ENCODE data around the gene EDC3. TPM values are rescaled to one million over a fixed set of nuclear protein-coding genes. Genes with fewer than 3 reads are reported as not detected.

The EDC3 gene
- total and polyA plus RNA-seq, 2 experiments from 2014 or later: 13.8 to 26.5 TPM

DNA sequence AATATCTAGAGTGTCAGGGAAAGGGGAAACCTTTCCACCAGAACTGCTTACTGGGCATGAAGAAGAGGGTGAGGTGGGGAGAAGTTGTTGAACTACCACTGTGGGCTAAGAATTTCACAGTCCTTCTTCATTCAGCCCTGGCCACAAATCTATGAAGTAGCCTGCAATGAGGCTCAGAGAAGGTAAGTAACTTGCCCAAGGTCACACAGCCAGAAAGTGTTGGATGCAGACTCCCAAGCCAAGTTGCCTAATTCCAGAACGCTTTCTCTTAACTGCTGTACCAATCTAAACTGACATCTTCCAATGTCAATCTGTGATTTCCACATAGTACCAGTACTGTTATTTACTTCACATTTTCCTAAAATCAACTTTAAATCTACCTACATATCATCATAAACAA lies 27.4 kb upstream of the EDC3 start (continued):
- TF ChIP-seq, protein P1, sequence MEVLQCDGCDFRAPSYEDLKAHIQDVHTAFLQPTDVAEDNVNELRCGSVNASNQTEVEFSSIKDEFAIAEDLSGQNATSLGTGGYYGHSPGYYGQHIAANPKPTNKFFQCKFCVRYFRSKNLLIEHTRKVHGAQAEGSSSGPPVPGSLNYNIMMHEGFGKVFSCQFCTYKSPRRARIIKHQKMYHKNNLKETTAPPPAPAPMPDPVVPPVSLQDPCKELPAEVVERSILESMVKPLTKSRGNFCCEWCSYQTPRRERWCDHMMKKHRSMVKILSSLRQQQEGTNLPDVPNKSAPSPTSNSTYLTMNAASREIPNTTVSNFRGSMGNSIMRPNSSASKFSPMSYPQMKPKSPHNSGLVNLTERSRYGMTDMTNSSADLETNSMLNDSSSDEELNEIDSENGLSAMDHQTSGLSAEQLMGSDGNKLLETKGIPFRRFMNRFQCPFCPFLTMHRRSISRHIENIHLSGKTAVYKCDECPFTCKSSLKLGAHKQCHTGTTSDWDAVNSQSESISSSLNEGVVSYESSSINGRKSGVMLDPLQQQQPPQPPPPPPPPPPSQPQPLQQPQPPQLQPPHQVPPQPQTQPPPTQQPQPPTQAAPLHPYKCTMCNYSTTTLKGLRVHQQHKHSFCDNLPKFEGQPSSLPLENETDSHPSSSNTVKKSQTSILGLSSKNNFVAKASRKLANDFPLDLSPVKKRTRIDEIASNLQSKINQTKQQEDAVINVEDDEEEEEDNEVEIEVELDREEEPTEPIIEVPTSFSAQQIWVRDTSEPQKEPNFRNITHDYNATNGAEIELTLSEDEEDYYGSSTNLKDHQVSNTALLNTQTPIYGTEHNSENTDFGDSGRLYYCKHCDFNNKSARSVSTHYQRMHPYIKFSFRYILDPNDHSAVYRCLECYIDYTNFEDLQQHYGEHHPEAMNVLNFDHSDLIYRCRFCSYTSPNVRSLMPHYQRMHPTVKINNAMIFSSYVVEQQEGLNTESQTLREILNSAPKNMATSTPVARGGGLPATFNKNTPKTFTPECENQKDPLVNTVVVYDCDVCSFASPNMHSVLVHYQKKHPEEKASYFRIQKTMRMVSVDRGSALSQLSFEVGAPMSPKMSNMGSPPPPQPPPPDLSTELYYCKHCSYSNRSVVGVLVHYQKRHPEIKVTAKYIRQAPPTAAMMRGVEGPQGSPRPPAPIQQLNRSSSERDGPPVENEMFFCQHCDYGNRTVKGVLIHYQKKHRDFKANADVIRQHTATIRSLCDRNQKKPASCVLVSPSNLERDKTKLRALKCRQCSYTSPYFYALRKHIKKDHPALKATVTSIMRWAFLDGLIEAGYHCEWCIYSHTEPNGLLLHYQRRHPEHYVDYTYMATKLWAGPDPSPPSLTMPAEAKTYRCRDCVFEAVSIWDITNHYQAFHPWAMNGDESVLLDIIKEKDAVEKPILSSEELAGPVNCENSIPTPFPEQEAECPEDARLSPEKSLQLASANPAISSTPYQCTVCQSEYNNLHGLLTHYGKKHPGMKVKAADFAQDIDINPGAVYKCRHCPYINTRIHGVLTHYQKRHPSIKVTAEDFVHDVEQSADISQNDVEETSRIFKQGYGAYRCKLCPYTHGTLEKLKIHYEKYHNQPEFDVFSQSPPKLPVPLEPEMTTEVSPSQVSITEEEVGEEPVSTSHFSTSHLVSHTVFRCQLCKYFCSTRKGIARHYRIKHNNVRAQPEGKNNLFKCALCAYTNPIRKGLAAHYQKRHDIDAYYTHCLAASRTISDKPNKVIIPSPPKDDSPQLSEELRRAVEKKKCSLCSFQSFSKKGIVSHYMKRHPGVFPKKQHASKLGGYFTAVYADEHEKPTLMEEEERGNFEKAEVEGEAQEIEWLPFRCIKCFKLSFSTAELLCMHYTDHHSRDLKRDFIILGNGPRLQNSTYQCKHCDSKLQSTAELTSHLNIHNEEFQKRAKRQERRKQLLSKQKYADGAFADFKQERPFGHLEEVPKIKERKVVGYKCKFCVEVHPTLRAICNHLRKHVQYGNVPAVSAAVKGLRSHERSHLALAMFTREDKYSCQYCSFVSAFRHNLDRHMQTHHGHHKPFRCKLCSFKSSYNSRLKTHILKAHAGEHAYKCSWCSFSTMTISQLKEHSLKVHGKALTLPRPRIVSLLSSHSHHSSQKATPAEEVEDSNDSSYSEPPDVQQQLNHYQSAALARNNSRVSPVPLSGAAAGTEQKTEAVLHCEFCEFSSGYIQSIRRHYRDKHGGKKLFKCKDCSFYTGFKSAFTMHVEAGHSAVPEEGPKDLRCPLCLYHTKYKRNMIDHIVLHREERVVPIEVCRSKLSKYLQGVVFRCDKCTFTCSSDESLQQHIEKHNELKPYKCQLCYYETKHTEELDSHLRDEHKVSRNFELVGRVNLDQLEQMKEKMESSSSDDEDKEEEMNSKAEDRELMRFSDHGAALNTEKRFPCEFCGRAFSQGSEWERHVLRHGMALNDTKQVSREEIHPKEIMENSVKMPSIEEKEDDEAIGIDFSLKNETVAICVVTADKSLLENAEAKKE (CRISPR knock-in tag; IDR thresholded peaks at IDR 0.05): no peak
- TF ChIP-seq JUNB (IDR thresholded peaks at IDR 0.05; ENCODE audit: unreplicated experiment) (no peak), EZH2phosphoT487 (IDR thresholded peaks at IDR 0.05; ENCODE audit: unreplicated experiment) (no peak)

GRCh38 chr15:74722591-74722990 lies 26.8 kb upstream of the EDC3 start:
- H3K27ac ChIP-seq (ENCODE audit: low read depth): no peak overlapping the region
- H3K4me2 ChIP-seq: no peak overlapping the region
- H3F3A ChIP-seq (replicated peaks; ENCODE audit: low read depth): no peaks in the 10 kb centered on the region
- H3K27me3 ChIP-seq (ENCODE audit: insufficient read depth): peaks cover 28% of the 10 kb centered on the region
- ATAC-seq (no peak), DNase-seq (ENCODE audit: low spot score) (no peak)
- no peaks in the 10 kb centered on the region for H3K36me3 ChIP-seq (ENCODE audit: insufficient read depth)
- peaks cover 5% of the 10 kb centered on the region for H3K4me1 Mint-ChIP-seq
- H3K79me2 ChIP-seq (replicated peaks; ENCODE audit: insufficient read depth): no peaks in the 10 kb centered on the region
- peaks cover 7% of the 10 kb centered on the region for H3K9me3 Mint-ChIP-seq
- no peak overlapping the region for H3K4me3 Mint-ChIP-seq
- peaks cover 3% of the 10 kb centered on the region; the same call in 1 of the 3 replicates for H3K36me3 Mint-ChIP-seq (ENCODE audit: low read depth)
- no peaks in the 10 kb centered on the region for H4K20me1 ChIP-seq (replicated peaks; ENCODE audit: insufficient read depth)
- 0 out of 2 replicates have a peak, but pooled peaks cover 5% of the 10 kb centered on the region for H3K9me2 ChIP-seq (ENCODE audit: insufficient read depth)
- no peak overlapping the region for H3K4me3 ChIP-seq
- peaks cover 19% of the 10 kb centered on the region for H3K27me3 Mint-ChIP-seq (ENCODE audit: insufficient read depth, low read depth, poor library complexity)
- no peak overlapping the region for H3K27ac Mint-ChIP-seq
- H2AFZ ChIP-seq: no peak overlapping the region
- H3K4me1 ChIP-seq (ENCODE audit: insufficient read depth): peaks cover 7% of the 10 kb centered on the region; the same call in 1 of the 2 replicates
- no peak for TF ChIP-seq EZH2 (IDR thresholded peaks at IDR 0.05; ENCODE audit: low read depth, unreplicated experiment)
- no peak for TF ChIP-seq ZNF114 (CRISPR knock-in tag; IDR thresholded peaks at IDR 0.05)
- TF ChIP-seq, protein P2, sequence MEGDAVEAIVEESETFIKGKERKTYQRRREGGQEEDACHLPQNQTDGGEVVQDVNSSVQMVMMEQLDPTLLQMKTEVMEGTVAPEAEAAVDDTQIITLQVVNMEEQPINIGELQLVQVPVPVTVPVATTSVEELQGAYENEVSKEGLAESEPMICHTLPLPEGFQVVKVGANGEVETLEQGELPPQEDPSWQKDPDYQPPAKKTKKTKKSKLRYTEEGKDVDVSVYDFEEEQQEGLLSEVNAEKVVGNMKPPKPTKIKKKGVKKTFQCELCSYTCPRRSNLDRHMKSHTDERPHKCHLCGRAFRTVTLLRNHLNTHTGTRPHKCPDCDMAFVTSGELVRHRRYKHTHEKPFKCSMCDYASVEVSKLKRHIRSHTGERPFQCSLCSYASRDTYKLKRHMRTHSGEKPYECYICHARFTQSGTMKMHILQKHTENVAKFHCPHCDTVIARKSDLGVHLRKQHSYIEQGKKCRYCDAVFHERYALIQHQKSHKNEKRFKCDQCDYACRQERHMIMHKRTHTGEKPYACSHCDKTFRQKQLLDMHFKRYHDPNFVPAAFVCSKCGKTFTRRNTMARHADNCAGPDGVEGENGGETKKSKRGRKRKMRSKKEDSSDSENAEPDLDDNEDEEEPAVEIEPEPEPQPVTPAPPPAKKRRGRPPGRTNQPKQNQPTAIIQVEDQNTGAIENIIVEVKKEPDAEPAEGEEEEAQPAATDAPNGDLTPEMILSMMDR (conservative IDR thresholded peaks at IDR 0.05; ENCODE audit: low read depth in 2 of 2): no peak
- no peak for TF ChIP-seq JUNB (IDR thresholded peaks at IDR 0.05; ENCODE audit: unreplicated experiment)
- TF ChIP-seq, protein P3, sequence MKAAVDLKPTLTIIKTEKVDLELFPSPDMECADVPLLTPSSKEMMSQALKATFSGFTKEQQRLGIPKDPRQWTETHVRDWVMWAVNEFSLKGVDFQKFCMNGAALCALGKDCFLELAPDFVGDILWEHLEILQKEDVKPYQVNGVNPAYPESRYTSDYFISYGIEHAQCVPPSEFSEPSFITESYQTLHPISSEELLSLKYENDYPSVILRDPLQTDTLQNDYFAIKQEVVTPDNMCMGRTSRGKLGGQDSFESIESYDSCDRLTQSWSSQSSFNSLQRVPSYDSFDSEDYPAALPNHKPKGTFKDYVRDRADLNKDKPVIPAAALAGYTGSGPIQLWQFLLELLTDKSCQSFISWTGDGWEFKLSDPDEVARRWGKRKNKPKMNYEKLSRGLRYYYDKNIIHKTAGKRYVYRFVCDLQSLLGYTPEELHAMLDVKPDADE (IDR thresholded peaks at IDR 0.05): no peak
- TF ChIP-seq EZH2phosphoT487 (IDR thresholded peaks at IDR 0.05; ENCODE audit: unreplicated experiment): no peak

Measured in GM23338 (cell line).